D721Med (cell line): Measurements from ENCODE around the gene CASZ1.

ENCODE experiments used
- DNase-seq: peaks from one replicate; pipeline ENCODE4 v3.0.0; 2011; ENCODE audit warnings: low spot score; ENCODE audit not compliant: insufficient read length
- FAIRE-seq: peaks from 2 replicates; lab custom pipeline; 2011; peaks lifted over from hg19 to GRCh38; lab: Jason Lieb, UNC
- CTCF ChIP-seq: IDR thresholded peaks from 2 replicates; pipeline ENCODE4 v1.5.1; 2012; ENCODE audit warnings: mild to moderate bottlenecking, control low read depth; ENCODE audit not compliant: insufficient read depth; ENCODE audit errors: missing control alignments

Gene CASZ1

GRCh38 chr1:10622910-10623685 is 173.3 kb downstream of the CASZ1 start:
- no peak for DNase-seq
- no peak for FAIRE-seq
- TF ChIP-seq CTCF, result no peak

- no peak for DNase-seq
- FAIRE-seq, result no peak
- no peak for TF ChIP-seq CTCF
These were observed 174.5 kb downstream of the CASZ1 start for GRCh38 chr1:10621906-10622305.

GRCh38 chr1:10620776-10621175 is 175.7 kb downstream of the CASZ1 start:
- DNase-seq (no peak), FAIRE-seq (no peak)
- no peak for TF ChIP-seq CTCF

- no peak for FAIRE-seq
- TF ChIP-seq CTCF, result no peak
These were observed 178.2 kb downstream of the CASZ1 start for GRCh38 chr1:10617931-10618885.

GRCh38 chr1:10617318-10617717 is 179.1 kb downstream of the CASZ1 start:
- no peak for DNase-seq
- no peak for FAIRE-seq
- TF ChIP-seq CTCF, result no peak

More at GRCh38 chr1:10617931-10618885, 178.2 kb downstream of the CASZ1 start:
- DNase-seq, result no peak

GRCh38 chr1:10616696-10617095 is 179.8 kb downstream of the CASZ1 start:
- no peak for DNase-seq
- no peak for FAIRE-seq
- no peak for TF ChIP-seq CTCF
